Astrocyte of the spinal cord (primary cell): ENCODE data around the gene UBXN6.

Source experiments
- DNase-seq: peaks from one replicate; pipeline ENCODE4 v3.0.0; 2011; ENCODE audit warnings: low read depth, low spot score
- H3K4me3 ChIP-seq: 2 replicates; pipeline ENCODE4 v1.5.1; 2011; ENCODE audit warnings: low read depth, mild to moderate bottlenecking, low read length, moderate library complexity
- in situ Hi-C: cut with HindIII; loops from 2 replicates; pipeline ENCODE4 v1.10.0; 2017; ENCODE audit warnings: low sequenced_read_pairs
- TF ChIP-seq, protein P1 (sequence below): IDR thresholded peaks from 2 replicates; pipeline ENCODE4 v1.5.1; 2012; ENCODE audit warnings: low read depth, mild to moderate bottlenecking, low read length, inconsistent platforms

Gene UBXN6

DNA sequence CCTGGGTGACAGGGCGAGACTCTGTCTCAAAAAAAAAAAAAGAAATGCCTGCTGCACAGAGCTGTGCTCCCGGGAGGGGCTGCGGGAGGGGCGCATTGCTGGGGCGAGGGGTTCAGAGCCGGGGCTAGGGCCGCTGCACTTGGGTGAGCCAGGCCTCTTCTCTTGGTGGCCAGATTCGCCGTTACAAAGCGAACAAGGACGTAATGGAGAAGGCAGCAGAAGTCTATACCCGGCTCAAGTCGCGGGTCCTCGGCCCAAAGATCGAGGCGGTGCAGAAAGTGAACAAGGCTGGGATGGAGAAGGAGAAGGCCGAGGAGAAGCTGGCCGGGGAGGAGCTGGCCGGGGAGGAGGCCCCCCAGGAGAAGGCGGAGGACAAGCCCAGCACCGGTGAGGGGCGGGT is 41.7 kb upstream of the UBXN6 start:
- TF ChIP-seq, protein P1, sequence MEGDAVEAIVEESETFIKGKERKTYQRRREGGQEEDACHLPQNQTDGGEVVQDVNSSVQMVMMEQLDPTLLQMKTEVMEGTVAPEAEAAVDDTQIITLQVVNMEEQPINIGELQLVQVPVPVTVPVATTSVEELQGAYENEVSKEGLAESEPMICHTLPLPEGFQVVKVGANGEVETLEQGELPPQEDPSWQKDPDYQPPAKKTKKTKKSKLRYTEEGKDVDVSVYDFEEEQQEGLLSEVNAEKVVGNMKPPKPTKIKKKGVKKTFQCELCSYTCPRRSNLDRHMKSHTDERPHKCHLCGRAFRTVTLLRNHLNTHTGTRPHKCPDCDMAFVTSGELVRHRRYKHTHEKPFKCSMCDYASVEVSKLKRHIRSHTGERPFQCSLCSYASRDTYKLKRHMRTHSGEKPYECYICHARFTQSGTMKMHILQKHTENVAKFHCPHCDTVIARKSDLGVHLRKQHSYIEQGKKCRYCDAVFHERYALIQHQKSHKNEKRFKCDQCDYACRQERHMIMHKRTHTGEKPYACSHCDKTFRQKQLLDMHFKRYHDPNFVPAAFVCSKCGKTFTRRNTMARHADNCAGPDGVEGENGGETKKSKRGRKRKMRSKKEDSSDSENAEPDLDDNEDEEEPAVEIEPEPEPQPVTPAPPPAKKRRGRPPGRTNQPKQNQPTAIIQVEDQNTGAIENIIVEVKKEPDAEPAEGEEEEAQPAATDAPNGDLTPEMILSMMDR = no peak
- DNase-seq = no peak
- in situ Hi-C loops = no loop called here
- H3K4me3 ChIP-seq = no peak overlapping the region

DNA sequence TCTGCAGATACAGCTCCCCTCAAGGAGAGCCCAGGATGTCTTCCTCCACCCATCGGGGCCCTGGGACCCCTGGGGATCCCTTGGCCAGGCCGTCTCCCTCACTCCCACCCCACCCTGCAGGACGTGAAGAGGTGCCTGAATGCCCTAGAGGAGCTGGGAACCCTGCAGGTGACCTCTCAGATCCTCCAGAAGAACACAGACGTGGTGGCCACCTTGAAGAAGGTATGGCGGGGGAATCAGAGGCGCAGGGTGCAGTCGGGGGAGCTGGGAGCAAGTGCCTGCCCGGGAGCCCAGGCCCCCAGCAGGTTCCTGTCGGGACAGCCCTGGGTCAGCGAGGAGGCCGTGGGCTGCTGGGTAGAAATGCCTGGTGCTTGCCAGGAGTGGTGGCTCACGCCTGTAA is 41.1 kb upstream of the UBXN6 start:
- TF ChIP-seq, protein P1 = no peak
- in situ Hi-C loops = no loop called here
- H3K4me3 ChIP-seq = no peak overlapping the region
- DNase-seq = no peak

DNA sequence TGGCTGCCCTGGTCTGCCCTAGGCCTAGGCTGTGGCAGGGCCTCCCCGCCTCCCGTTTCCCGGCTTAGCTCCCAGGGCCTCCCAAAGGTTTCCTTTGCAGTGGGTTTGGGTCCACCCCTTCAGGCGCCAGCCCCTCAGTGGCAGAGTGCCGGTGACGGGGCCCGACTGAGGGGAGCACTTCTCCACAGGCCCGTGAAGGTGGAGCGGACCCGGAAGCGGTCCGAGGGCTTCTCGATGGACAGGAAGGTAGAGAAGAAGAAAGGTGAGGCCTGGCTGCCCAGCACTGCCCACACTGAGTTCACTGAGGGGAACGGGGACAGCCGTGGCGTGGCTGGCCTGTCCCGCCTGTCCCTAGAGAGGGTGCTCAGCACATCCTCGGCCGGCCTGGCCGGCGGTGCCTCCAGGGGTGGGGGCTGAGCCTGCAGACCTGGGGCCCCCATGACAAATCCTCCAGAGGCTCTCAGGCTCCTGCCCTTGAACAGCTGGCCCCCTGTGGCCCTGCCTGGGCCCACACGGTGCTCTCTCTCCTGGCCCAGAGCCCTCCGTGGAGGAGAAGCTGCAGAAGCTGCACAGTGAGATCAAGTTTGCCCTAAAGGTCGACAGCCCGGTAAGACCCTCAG is 40.3 kb upstream of the UBXN6 start:
- in situ Hi-C loops = no loop called here
- H3K4me3 ChIP-seq = no peak overlapping the region
- TF ChIP-seq, protein P1 = no peak
- no peak for DNase-seq

DNA sequence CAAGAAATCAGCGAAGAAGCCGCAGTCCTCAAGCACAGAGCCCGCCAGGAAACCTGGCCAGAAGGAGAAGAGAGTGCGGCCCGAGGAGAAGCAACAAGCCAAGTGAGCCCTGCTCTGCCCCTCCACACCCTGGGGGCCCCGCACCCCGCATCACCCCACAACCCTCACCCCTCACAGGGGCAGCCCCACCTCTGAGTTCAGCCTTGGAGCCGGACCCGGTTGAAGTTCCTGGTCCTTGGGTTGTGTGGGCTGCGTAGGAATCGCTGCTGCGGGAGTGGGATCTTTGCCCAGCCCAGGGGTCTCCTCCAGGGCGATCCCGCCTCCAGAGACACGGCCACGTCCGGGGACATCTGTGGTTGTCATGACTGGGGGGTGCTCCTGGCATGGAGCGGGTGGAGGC is 38.7 kb upstream of the UBXN6 start:
- no peak for DNase-seq
- TF ChIP-seq, protein P1 = no peak
- H3K4me3 ChIP-seq = no peak overlapping the region
- in situ Hi-C loops = no loop called here

DNA sequence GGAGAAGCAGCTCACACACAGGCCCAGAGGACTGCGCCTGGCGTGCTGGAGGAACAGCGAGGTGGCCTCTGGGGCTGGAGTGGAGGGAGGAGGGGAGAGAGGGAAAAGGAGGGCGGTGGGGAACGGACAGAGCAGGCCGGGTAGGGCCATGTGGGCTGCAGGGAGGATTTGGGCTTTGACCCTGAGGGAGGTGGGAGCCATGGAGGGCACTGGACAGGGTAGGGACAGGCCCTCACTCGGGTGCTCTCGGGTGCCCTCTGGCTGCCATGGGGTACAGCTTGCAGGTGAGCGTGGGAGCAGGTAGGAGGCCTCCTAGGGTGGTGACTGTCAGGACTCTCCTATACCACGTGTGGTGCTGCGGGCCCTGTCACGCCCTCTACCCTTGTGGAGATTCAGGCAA is 37.9 kb upstream of the UBXN6 start:
- H3K4me3 ChIP-seq = no peak overlapping the region
- TF ChIP-seq, protein P1 = peak; percentile 9
- in situ Hi-C loops = no loop called here
- no peak for DNase-seq

DNA sequence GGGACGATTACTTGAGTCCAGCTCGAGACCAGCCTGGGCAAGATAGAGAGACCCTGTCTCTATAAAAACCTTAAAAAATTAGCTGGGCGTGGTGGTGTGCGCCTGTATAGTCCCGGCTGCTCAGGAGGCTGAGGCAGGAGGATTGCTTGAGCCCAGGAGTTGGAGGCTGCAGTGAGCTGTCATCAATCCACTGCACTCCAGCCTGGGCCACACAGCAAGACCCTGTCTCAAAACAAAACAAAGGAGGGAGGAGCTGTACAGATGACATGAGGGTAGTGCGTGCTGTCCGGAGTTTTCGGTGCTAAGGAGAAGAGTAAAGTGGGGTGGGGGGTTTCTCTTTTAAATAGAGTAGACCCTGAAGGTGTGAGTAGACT is 37.1 kb upstream of the UBXN6 start:
- in situ Hi-C loops = no loop called here
- TF ChIP-seq, protein P1 = no peak
- no peak for DNase-seq
- no peak overlapping the region for H3K4me3 ChIP-seq
